Fibroblast of skin of right biceps (primary cell): ENCODE measurements around the gene CLIP1.
A peak's percentile ranks its signal among the peaks of the same experiment; 100 is the strongest.
"Not testable (repeated sequence)": the region's sequence is repeated elsewhere in the genome, so short reads cannot be mapped to it uniquely, and the experiment has no call there.

Source experiments
- DNase-seq: peaks from one replicate; pipeline ENCODE4 v3.0.0-alpha.2; 2013

Gene CLIP1

GRCh38 chr12:122309564-122310121 lies 112.8 kb downstream of the CLIP1 start:
- no peak for DNase-seq

- DNase-seq, result peak; percentile 48
These were observed 113.7 kb downstream of the CLIP1 start for GRCh38 chr12:122308811-122309210.

GRCh38 chr12:122306407-122306806 lies 116.1 kb downstream of the CLIP1 start:
- no peak for DNase-seq

GRCh38 chr12:122304924-122305323 lies 117.5 kb downstream of the CLIP1 start:
- DNase-seq, result no peak

- no peak for DNase-seq
These were observed 119.4 kb downstream of the CLIP1 start for GRCh38 chr12:122303068-122303467.

GRCh38 chr12:122298071-122298748 lies 124.3 kb downstream of the CLIP1 start:
- DNase-seq, result no peak

GRCh38 chr12:122297494-122297893 lies 125.0 kb downstream of the CLIP1 start:
- DNase-seq, result no peak

GRCh38 chr12:122295877-122296276 lies 126.6 kb downstream of the CLIP1 start:
- DNase-seq, result no peak

- no peak for DNase-seq
These were observed 129.4 kb downstream of the CLIP1 start for GRCh38 chr12:122293081-122293480.

- no peak for DNase-seq
These were observed 131.0 kb downstream of the CLIP1 start for GRCh38 chr12:122291431-122291830.

GRCh38 chr12:122283680-122284079 lies 138.8 kb downstream of the CLIP1 start:
- no peak for DNase-seq

- peak; percentile 87 for DNase-seq
These were observed 140.4 kb downstream of the CLIP1 start for GRCh38 chr12:122282061-122282460.

GRCh38 chr12:122276242-122276641 lies 146.2 kb downstream of the CLIP1 start:
- no peak for DNase-seq

- no peak for DNase-seq
These were observed 147.0 kb downstream of the CLIP1 start for GRCh38 chr12:122275459-122275858.

- peak; percentile 98 for DNase-seq
These were observed 156.1 kb downstream of the CLIP1 start, which contains the start of gene VPS33A for GRCh38 chr12:122266230-122266901. Gene VPS33A (minus strand): TSS chr12:122266494. CDS start chr12:122266408, 86 bp downstream.

- peak; percentile 2 for DNase-seq
These were observed 156.6 kb downstream of the CLIP1 start for GRCh38 chr12:122265886-122266229.

- DNase-seq, result no peak
These were observed 157.0 kb downstream of the CLIP1 start for GRCh38 chr12:122265476-122265875.

GRCh38 chr12:122260735-122261134 lies 161.7 kb downstream of the CLIP1 start:
- DNase-seq, result not testable (repeated sequence)

- not testable (repeated sequence) for DNase-seq
These were observed 163.5 kb downstream of the CLIP1 start for GRCh38 chr12:122258939-122259338.

- not testable (repeated sequence) for DNase-seq
These were observed 164.0 kb downstream of the CLIP1 start for GRCh38 chr12:122258462-122258861.

- DNase-seq, result no peak
These were observed 171.9 kb downstream of the CLIP1 start for GRCh38 chr12:122250536-122250935.

GRCh38 chr12:122250047-122250446 lies 172.4 kb downstream of the CLIP1 start:
- DNase-seq, result no peak

- DNase-seq, result no peak
These were observed 176.9 kb downstream of the CLIP1 start for GRCh38 chr12:122245553-122245952.
